GM18861 (cell line): ENCODE measurements around the gene UBE2I.
"Not testable (repeated sequence)": the region's sequence is repeated elsewhere in the genome, so short reads cannot be mapped to it uniquely, and the experiment has no call there.

Experiments used
- ATAC-seq: cut with Tn5 transposase; IDR thresholded peaks from one replicate; pipeline ENCODE4 v1.9.1; 2021; ENCODE audit not compliant: unreplicated experiment

UBE2I gene

GRCh38 chr16:1308977-1309885 is at the start of gene UBE2I:
TSS of gene UBE2I (plus strand) at chr16:1309636. CDS start at chr16:1314031, 4,395 bp downstream.
- ATAC-seq: peak; percentile 47

DNA sequence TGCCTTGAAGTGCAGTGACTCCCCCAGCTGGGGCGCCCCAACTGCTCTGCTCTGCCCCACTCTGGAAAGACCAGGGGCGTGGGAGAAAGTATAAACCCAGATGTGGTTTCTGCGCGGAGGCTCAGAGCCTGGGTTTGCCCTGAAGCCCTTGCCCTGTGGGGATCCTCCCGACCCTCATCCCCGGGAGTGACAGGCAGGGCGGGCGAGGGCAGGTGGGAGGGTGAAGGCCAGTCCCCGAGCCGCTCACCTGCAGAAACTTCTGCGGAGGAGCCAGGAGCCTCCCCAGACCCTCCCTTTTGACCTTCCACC is 49.7 kb upstream of the UBE2I start:
- ATAC-seq: no peak

DNA sequence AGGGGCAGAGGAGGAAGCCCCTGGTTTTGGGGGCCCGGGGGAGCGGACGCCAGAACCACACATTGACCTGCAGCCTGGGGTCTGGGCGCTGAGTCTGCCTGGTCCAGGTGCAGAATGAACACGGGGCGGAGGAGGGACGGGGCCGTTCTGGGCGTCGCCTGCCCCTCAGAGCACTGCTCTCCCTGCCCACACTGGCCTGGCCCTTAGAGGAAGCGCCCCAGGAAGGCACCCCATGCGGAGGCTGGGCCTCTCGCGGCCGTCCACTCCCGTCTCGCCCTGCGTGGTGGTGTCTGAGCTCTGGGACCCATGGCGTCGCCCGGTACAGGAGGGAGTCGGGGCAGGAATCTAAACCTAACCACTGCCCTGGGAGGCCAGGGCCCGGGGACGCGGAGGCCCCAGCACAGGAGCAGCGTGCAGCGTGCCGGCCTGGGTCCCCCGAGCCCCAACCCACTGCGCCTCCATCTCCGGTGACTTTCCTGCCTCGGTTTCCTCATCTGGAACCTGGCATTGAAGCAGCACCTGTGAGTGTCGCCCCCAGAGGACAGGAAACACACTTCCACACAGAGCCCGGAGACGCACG is 49.2 kb upstream of the UBE2I start:
- no peak for ATAC-seq

DNA sequence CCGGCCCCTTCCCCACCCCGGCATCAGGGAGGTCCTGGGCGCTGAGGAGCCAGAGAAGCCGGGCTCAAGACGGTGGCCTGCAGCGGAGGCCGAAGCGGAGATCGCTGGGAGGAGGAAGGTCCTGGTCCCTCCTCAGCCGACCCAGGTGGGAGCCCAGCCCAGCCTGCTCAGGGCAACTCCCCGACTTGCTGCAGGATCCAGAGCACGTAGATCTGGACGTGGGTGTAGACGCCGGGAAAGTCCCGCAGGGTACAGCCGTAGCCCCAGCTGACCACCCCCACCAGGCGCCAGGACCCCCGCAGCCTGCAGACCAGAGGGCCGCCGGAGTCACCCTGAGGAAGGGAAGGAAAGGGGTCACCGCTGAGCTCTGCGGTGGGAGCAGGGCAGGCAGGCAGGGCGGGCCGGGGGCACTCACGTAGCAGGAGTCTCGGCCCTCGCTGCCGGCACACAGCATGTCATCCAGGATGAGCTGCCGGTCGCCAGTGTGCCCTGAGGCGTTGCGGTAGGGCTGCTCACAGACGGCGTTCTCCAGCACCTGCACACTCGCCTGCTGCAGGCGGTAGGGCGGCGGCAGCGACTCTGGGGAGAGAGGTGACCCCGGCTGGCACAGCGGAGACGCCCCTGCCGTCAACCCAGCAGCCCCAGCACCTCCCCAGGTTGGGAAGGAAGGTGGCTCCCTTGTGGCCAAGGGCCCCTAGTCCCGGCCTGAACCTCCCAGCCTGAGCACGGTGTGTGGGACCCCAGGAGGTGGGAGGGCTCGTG is 48.1 kb upstream of the UBE2I start:
- ATAC-seq: no peak

DNA sequence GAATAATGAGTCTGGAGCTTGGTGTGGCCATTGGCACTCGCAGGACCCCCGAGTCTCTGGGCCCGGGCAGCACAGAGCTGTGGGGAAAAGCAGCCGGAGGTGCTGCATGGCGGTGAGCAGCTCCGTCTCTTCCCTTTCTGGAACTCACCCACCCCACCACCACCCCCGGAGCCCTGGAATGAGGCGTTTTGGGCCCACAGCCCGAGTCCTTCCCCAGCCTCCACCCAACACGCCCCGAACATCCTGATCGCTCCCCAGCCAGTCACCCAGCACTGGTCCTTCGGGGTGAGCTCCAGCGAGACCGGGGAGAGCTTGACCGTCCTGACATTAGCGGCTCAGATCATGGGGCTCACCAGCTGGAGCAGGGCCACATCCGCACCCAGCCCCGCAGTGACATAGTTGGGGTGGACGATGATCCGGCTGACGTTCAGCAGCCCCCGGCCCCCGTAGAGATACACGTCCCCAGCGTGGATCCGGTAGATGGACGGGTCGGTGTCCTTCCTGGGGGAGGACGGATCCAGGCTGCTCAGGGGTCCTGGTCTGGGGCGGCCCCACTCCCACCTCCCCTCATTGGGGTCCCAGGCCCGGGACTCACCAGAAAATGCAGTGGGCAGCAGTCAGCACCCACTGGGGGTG is 47.1 kb upstream of the UBE2I start:
- no peak for ATAC-seq

- ATAC-seq: no peak
These were observed 46.6 kb upstream of the UBE2I start for GRCh38 chr16:1262846-1263221.

DNA sequence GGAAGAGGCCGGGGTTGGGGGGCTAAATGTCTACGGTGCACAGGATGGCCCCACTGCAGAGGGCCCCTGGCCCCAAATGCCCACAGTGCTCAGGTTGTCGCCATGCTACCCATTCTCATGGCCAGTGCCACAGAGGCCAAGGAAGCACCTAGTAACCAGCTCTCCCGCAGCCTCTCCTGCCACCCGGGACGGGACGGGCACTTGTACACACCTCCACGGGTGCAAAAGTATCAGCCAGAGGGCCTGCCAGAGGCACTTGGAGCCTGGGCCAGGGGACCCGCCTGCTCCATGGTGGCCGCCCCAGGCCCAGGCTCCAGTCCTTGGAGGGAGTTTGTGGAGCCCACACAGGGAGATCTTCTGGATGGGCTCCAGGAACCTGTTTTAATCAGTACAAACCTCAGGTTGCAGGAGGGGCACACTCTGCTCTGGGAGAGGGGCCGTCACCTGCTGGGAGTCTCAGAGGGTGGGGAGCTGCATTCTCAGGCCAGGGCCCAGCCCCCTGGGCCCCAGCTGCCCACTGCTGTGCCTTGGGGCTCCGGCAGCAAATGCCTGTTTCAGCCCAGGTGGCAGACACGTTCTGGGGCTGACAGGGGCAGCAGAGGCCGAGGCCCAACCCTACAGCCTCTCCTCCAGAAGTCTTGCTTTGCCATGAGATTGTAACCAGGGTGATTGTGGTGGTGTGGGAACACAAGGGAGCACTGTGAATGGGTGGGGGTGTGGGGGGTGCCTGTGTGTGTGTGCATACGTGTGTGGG is 45.7 kb upstream of the UBE2I start:
- no peak for ATAC-seq

DNA sequence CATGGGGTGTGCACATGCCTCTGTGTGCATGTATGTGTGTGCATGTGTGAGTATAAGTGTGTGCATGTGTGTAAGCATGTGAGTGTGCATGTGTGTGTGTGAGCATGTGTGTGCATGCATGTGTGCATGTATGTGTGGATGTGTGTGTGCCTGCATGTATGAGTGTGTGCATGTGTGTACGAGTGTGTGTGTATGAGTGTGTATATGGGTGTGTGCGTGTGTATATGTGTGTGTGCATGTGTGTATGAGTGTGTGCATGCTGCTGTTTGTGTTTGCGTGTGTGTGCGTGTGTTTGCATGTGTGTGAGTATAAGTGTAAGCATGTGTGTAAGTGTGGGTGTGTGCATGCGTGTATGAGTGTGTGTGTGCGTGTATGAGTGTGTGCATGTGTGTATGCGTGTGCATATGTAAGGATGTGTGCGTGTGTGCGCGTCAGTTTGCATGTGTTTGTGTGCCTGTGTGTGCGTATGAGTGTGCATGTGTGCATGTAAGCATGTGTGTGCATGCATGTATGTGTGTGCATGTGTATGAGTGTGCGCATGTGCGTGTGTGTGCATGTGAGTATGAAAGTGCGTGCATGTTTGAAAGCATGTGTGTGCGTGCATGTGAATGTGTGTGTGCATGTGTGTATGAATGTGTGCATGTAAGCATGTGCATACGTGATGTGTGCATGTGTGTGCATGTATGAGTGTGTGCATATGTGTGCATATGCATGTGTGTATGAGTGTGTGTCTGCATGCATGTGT is 44.9 kb upstream of the UBE2I start:
- ATAC-seq: no peak

- ATAC-seq: no peak
These were observed 44.3 kb upstream of the UBE2I start for GRCh38 chr16:1265090-1265630.

DNA sequence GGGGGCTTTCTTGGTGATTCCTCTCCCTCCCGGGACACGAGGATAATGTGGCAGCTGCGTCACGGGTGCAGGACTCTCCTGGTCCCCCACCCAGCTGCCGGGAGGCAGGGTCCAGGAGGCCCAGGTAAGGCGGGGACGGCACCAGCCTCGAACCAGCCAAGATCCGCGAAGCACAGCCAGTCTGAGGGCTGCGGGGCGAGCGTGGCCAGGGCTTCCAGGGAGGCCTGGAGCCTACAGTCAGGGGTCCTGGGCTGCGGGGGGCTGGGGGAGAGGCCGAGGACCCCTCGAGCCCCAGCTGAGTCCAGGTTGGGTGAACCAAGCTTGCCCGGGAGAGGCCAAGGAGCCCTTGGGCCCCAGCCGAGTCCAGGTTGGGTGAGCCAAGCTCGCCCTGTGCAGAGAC is 43.6 kb upstream of the UBE2I start:
- ATAC-seq: no peak

DNA sequence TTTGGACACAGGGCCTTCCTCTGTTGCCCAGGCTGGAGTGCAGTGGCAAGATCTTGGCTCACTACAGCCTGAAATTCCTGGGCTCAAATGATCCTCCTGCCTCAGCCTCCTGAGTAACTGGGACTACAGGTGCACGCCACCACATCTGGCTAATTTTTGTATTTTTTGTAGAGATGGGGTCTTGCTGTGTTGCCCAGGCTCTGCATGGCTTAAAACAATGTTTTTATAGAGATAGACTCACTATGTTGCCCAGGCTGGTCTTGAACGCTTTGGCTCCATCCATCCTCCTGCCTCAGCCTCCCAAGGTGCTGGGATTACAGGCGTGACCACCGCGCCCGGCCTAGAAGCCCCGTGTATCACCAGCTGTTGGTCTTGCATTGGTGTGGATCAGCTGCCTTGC is 40.0 kb upstream of the UBE2I start:
- not testable (repeated sequence) for ATAC-seq

- no peak for ATAC-seq
These were observed 38.1 kb upstream of the UBE2I start for GRCh38 chr16:1271380-1271723.

DNA sequence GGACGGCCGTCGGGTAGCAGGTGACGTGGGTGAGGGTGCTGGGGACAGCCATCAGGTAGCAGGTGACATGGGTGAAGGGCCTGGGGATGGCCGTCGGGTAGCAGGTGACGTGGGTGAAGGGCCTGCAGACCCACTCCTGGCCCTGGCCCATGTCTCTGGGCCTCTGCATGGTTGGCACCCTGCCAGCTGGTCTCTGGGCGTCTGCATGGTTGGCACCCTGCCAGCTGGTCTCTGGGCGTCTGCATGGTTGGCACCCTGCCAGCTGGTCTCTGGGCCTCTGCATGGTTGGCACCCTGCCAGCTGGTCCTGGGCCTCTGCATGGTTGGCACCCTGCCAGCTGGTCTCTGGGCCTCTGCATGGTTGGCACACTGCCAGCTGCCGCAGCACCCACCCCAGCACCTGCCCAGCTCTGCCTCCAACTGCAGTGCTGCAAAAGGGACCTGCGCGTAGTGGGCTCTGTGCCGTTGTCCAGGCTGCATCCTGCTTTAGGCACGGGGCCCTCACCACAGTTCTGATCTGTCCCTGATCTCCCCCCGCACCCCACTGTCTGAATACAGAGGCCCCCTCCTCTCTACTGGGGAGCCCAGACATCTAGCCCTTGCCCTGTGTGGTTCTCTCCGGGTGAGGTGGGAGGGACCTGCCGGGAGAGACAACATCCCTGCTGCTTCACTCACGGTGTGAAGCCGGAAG is 37.6 kb upstream of the UBE2I start:
- ATAC-seq: not testable (repeated sequence)

- no peak for ATAC-seq
These were observed 36.8 kb upstream of the UBE2I start for GRCh38 chr16:1272453-1273198.

DNA sequence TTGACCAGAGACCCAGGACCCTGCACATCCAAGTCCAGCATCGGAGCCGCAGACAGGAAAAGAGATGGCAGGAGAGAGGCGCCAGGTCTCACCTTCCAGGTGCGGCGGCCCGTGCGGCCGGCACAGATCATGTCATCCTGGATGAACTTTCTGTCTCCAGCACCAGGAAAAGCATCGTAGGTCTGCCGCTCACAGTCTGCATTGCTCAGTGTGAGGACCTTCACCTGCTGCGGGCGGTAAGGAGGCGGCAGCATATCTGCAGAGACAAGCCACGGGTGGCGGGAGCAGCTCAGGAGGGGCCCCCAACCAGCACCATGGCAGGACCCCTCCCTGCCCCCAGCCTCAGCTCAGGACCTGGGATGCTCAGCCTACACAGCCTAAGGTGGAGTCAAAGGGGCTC is 35.6 kb upstream of the UBE2I start:
- ATAC-seq: no peak

DNA sequence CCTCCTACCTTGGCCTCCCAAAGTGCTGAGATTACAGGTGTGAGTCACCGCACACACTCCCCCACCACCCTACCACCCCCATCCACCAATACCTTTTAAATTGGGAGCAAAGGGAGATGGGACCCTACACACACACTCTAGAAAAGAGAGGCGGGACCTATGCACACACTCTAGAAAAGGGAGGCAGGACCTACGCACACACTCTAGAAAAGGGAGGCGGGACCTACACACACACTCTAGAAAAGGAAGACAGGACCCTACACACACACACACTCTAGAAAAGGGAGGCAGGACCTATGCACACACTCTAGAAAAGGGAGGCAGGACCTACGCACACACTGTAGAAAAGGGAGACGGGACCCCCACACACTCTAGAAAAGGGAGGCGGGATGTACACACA is 34.7 kb upstream of the UBE2I start:
- no peak for ATAC-seq

- no peak for ATAC-seq
These were observed 33.5 kb upstream of the UBE2I start for GRCh38 chr16:1275791-1276579.

- no peak for ATAC-seq
These were observed 32.9 kb upstream of the UBE2I start for GRCh38 chr16:1276580-1276878.
